ENCODE results near the gene SCAMP2.

DNA sequence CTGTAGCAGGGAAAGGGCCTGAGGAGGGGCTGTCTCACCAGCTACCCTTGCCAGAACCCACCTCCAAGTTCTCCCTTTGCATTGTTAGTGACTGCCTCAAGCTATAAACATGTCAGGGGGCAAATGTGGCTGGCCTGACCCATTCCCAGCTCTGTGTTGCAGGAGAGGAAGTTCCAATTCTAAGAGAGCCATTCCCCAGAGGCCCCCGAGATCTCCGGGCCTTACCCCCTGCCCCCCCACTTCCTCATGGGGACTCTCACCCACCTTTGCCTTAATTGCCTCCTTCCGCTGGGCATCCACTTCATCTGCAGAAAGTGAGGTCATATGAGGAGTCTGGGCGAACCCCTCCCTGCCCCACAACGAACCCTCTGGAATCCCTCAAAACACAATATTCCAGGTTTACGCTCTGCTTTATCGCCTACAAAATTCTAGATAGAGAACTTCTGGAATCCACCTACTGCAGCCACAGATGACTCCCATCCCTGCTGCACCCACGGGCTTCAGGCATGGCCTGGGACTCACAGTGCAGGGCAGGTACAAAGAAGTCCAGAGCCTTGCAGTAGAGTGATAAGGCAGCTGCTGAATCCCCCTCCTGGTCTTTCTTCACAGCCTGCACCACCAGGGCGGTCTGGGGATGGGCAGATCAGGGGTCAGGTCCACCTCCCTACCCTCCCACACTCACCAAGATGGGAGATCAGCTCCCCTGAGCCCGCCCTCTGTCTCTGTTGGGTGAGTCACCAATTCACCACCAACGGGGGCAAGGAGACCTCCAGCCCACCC, 34.2 kb downstream of the SCAMP2 start:
- TF ChIP-seq, protein P1, sequence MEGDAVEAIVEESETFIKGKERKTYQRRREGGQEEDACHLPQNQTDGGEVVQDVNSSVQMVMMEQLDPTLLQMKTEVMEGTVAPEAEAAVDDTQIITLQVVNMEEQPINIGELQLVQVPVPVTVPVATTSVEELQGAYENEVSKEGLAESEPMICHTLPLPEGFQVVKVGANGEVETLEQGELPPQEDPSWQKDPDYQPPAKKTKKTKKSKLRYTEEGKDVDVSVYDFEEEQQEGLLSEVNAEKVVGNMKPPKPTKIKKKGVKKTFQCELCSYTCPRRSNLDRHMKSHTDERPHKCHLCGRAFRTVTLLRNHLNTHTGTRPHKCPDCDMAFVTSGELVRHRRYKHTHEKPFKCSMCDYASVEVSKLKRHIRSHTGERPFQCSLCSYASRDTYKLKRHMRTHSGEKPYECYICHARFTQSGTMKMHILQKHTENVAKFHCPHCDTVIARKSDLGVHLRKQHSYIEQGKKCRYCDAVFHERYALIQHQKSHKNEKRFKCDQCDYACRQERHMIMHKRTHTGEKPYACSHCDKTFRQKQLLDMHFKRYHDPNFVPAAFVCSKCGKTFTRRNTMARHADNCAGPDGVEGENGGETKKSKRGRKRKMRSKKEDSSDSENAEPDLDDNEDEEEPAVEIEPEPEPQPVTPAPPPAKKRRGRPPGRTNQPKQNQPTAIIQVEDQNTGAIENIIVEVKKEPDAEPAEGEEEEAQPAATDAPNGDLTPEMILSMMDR (conservative IDR thresholded peaks at IDR 0.05 in 1 of 2, IDR thresholded peaks at IDR 0.05 in 1 of 2; ENCODE audit: low read depth in 1 of 2, low read length in 2 of 2): no peak
- TF ChIP-seq EZH2 (IDR thresholded peaks at IDR 0.05; ENCODE audit: low read length, missing control alignments): no peak
